Measurements from ENCODE around the gene CDH23. TPM values are rescaled to one million over a fixed set of nuclear protein-coding genes. Genes with fewer than 3 reads are reported as not detected.

The CDH23 gene
- total RNA-seq, 2 experiments from 2014 or later, result 0.16 to 0.61 TPM

- ATAC-seq, result no peak
- Mint-ChIP-seq H3K36me3 (no peaks in the 10 kb centered on the region), H3K4me1 (no peaks in the 10 kb centered on the region), H3K4me3 (no peak overlapping the region), H3K27me3 (no peaks in the 10 kb centered on the region), H3K9me3 (ENCODE audit: low read depth) (no peaks in the 10 kb centered on the region), H3K27ac (no peak overlapping the region)
- CTCF ChIA-PET, result no interaction called here
- no peak for DNase-seq
Measured at GRCh38 chr10:71572962-71573361, 176.2 kb downstream of the CDH23 start.

DNA sequence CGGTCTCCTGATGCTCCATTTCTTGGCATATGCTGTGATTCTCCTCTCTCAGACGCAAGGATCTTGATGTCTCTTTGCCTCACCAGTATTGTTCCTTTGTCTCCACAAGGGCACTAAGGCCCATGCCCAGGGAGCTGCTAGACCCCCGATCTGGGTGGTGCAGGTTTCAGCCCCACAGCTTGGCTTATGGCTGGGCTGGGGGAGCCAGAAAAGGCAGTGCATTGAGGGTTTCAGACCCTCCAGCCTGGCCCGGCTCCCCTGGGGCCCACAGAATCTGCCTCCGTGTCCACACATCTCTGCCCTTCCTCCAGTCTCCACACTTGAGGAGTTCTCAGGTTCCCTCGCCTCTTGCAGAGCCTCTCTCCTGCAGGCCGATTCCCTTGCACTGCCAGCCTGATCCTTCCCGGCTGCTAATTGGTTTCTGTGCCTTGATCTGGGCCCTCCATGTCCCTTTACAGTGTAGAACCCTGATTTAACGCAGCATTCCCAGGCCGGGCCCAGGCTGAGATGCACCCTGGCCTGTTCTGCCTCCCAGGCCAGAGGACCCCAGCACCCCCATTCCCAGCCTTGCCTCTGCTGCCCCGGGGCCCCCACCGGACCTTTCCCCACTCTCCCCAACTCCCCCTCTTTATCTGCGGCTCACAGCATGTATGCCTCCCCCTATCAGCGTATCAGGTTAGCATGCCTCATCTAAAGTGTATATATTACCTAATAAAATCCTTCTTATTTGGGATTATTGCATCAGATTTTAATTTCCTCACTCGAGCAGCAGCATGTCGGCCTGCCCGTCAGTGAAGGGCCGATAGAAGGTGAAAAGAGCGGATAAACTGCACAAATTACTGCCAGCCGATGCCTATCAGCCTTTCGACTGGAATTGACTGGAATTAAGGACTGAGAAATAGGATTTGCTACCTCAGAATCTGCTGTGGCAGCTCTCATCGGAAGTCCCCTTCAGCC, 177.1 kb downstream of the CDH23 start:
- no peaks in the 10 kb centered on the region for H3K27me3 Mint-ChIP-seq
- H3K4me1 Mint-ChIP-seq, result no peaks in the 10 kb centered on the region
- DNase-seq (no peak), ATAC-seq (no peak)
- H3K9me3 Mint-ChIP-seq (ENCODE audit: low read depth), result no peaks in the 10 kb centered on the region
- no peak overlapping the region for H3K4me3 Mint-ChIP-seq
- no peaks in the 10 kb centered on the region for H3K36me3 Mint-ChIP-seq
- H3K27ac Mint-ChIP-seq, result no peak overlapping the region
- CTCF ChIA-PET, result no interaction called here

DNA sequence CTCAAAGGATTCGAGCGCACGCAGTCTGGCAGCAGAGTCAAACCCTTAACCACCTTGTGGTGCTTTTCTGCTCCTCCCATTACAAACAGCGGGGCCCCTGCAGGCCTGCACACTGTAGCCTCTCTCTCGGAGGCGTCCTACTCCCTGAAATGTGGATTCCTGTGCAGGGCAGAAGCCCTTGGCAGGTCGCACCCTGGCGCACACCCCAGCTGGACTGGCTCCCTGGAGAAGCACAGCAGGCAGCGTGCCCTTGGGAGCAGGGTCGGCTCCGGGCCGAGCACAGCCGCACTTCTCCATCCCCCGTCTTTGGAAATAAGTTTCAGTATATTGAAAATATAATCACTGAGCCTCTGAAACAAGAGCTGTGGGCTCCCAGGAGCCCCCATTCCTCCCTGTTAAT, 178.7 kb downstream of the CDH23 start:
- Mint-ChIP-seq H3K36me3 (no peaks in the 10 kb centered on the region), H3K27ac (no peak overlapping the region), H3K4me3 (no peak overlapping the region), H3K4me1 (no peaks in the 10 kb centered on the region), H3K9me3 (ENCODE audit: low read depth) (no peaks in the 10 kb centered on the region), H3K27me3 (no peaks in the 10 kb centered on the region)
- DNase-seq, result no peak
- CTCF ChIA-PET, result no interaction called here
- no peak for ATAC-seq

DNA sequence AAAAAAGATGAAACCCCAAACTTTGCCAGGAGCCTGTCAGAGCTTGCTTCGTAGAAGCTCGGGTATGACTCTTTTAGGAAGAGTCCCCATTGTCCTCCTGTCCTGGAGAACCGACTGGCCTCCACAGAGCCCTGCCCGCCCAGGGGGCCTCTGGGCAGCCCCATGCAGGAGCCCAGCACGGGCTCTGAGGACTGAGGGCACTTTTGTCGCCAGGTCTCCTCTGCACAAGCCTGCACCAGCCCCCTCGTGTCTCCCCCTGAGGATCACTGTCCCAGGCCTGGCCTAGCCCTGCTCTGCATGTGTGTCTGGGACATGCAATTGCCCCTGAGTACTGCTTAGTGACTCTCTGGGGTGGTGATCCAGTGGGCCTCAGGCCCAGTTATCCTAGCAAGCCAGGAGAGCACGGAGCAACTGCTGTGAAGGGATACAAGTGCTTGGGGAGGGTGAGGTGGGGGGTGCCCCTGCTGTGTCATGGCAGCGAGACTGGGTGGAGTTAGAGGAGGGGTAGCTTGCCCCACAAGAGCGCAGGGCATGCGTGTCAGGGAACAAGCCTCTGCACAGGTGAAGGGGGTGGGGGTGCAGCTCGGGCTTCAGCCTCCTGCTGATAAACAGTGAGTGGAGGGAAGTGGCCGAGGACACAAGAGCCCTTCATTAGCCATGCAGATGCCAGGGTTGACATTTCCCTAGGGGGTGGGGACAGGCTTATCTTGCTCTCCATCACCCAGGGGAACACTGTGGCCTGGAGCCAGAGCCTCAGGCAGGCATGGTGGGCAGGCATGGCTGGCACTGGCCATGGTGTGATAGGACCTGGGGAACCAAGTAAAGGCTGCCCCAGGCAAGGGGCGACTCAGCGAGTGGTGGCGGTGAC, 179.4 kb downstream of the CDH23 start:
- H3K4me3 Mint-ChIP-seq, result no peak overlapping the region
- H3K9me3 Mint-ChIP-seq (ENCODE audit: low read depth), result no peaks in the 10 kb centered on the region
- CTCF ChIA-PET, result no interaction called here
- DNase-seq (no peak), ATAC-seq (no peak)
- no peaks in the 10 kb centered on the region for H3K36me3 Mint-ChIP-seq
- no peak overlapping the region for H3K27ac Mint-ChIP-seq
- H3K4me1 Mint-ChIP-seq, result no peaks in the 10 kb centered on the region
- no peaks in the 10 kb centered on the region for H3K27me3 Mint-ChIP-seq

GRCh38 chr10:71576842-71577241, 180.1 kb downstream of the CDH23 start:
- H3K4me1 Mint-ChIP-seq, result no peaks in the 10 kb centered on the region
- H3K27ac Mint-ChIP-seq, result no peak overlapping the region
- DNase-seq, result no peak
- H3K27me3 Mint-ChIP-seq, result no peaks in the 10 kb centered on the region
- no peaks in the 10 kb centered on the region for H3K9me3 Mint-ChIP-seq (ENCODE audit: low read depth)
- H3K36me3 Mint-ChIP-seq, result no peaks in the 10 kb centered on the region
- no peak overlapping the region for H3K4me3 Mint-ChIP-seq
- ATAC-seq, result no peak
- CTCF ChIA-PET, result interaction anchor here (1.5 kb wide), 1 partner anchor 33 kb away, joined by 3 read pairs; no protein-coding TSS in a partner anchor

GRCh38 chr10:71577345-71577744, 180.6 kb downstream of the CDH23 start:
- CTCF ChIA-PET, result interaction anchor here (1.5 kb wide), 1 partner anchor 32 kb away, joined by 3 read pairs; no protein-coding TSS in a partner anchor
- DNase-seq (no peak), ATAC-seq (no peak)
- no peak overlapping the region for H3K4me3 Mint-ChIP-seq
- H3K9me3 Mint-ChIP-seq (ENCODE audit: low read depth), result no peaks in the 10 kb centered on the region
- H3K36me3 Mint-ChIP-seq, result no peaks in the 10 kb centered on the region
- H3K27ac Mint-ChIP-seq, result no peak overlapping the region
- no peaks in the 10 kb centered on the region for H3K27me3 Mint-ChIP-seq
- H3K4me1 Mint-ChIP-seq, result no peaks in the 10 kb centered on the region

DNA sequence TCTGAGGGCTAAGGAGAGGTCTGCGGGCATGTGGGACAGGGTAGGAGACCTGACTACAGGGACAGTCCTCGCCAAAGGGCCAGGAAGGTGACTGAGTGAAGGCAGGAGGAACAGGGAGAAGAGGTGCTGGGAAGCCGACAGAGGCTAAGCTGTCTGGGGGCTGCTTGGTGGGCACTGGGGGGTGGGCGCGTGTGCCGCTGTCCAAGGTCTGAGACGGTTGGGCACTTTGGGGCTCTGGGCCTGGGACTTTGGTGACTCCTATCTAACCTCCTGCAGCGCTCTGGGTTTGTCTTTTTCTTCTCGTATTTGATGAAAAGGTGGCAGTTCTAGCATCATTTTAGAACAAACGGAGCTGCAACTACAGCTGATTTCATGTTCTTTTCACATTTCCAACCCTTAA, 181.3 kb downstream of the CDH23 start:
- no peaks in the 10 kb centered on the region for H3K36me3 Mint-ChIP-seq
- no peaks in the 10 kb centered on the region for H3K9me3 Mint-ChIP-seq (ENCODE audit: low read depth)
- no peak for DNase-seq
- CTCF ChIA-PET, result interaction anchor here (1.2 to 1.5 kb wide), 2 partner anchors 30 to 31 kb away, joined by 3 read pairs; no protein-coding TSS in a partner anchor
- no peaks in the 10 kb centered on the region for H3K4me1 Mint-ChIP-seq
- no peaks in the 10 kb centered on the region for H3K27me3 Mint-ChIP-seq
- no peak overlapping the region for H3K27ac Mint-ChIP-seq
- no peak overlapping the region for H3K4me3 Mint-ChIP-seq
- no peak for ATAC-seq

- Mint-ChIP-seq H3K27me3 (no peaks in the 10 kb centered on the region), H3K27ac (no peak overlapping the region), H3K9me3 (ENCODE audit: low read depth) (no peaks in the 10 kb centered on the region), H3K36me3 (no peaks in the 10 kb centered on the region), H3K4me1 (no peaks in the 10 kb centered on the region), H3K4me3 (no peak overlapping the region)
- DNase-seq (no peak), ATAC-seq (no peak)
- CTCF ChIA-PET, result interaction anchor here (1.0 to 1.3 kb wide), 2 partner anchors 10 kb away, joined by 4 to 6 read pairs; no protein-coding TSS in a partner anchor
Measured at GRCh38 chr10:71579668-71580067, 182.9 kb downstream of the CDH23 start.

DNA sequence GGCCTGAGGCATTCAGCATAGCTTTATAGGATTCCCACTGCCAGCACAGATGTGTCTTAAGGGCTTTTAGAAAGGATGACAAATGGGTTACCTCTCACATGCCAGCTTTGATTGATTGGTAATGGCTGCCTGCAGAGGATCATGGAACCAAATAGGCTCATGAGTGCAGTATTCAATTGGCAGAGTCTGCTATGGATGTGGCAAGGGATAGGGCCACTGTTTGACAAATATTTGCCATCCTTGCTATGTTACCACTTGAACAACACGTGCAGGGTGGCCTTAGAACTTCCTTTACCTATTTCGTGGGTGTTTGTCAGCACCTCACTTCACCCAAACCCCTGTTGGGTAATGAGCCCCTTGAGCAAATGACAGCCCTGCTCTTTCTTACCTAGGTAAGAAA, 183.7 kb downstream of the CDH23 start:
- no peak overlapping the region for H3K4me3 Mint-ChIP-seq
- no peak overlapping the region for H3K27ac Mint-ChIP-seq
- DNase-seq (no peak), ATAC-seq (no peak)
- H3K9me3 Mint-ChIP-seq (ENCODE audit: low read depth), result no peaks in the 10 kb centered on the region
- no peaks in the 10 kb centered on the region for H3K36me3 Mint-ChIP-seq
- H3K4me1 Mint-ChIP-seq, result no peaks in the 10 kb centered on the region
- CTCF ChIA-PET, result interaction anchor here (1.0 kb wide), 1 partner anchor 11 kb away, joined by 4 read pairs; no protein-coding TSS in a partner anchor
- H3K27me3 Mint-ChIP-seq, result no peaks in the 10 kb centered on the region

- Mint-ChIP-seq H3K9me3 (ENCODE audit: low read depth) (no peaks in the 10 kb centered on the region), H3K4me1 (no peaks in the 10 kb centered on the region), H3K27me3 (no peaks in the 10 kb centered on the region), H3K36me3 (no peaks in the 10 kb centered on the region), H3K4me3 (no peak overlapping the region), H3K27ac (no peak overlapping the region)
- ATAC-seq, result no peak
- CTCF ChIA-PET, result interaction anchor here (1.0 kb wide), 1 partner anchor 11 kb away, joined by 4 read pairs; no protein-coding TSS in a partner anchor
- DNase-seq, result no peak
Measured at GRCh38 chr10:71580926-71581325, 184.2 kb downstream of the CDH23 start.

- CTCF ChIA-PET, result no interaction called here
- Mint-ChIP-seq H3K27me3 (no peaks in the 10 kb centered on the region), H3K27ac (no peak overlapping the region), H3K4me1 (no peaks in the 10 kb centered on the region), H3K9me3 (ENCODE audit: low read depth) (no peaks in the 10 kb centered on the region), H3K4me3 (no peak overlapping the region), H3K36me3 (no peaks in the 10 kb centered on the region)
- DNase-seq (no peak), ATAC-seq (no peak)
Measured at GRCh38 chr10:71581376-71581775, 184.7 kb downstream of the CDH23 start.

- DNase-seq (no peak), ATAC-seq (no peak)
- CTCF ChIA-PET, result no interaction called here
- no peak overlapping the region for H3K4me3 Mint-ChIP-seq
- no peaks in the 10 kb centered on the region for H3K9me3 Mint-ChIP-seq (ENCODE audit: low read depth)
- H3K36me3 Mint-ChIP-seq, result no peaks in the 10 kb centered on the region
- no peak overlapping the region for H3K27ac Mint-ChIP-seq
- H3K4me1 Mint-ChIP-seq, result no peaks in the 10 kb centered on the region
- H3K27me3 Mint-ChIP-seq, result no peaks in the 10 kb centered on the region
Measured at GRCh38 chr10:71582019-71582418, 185.3 kb downstream of the CDH23 start.
